HepG2 (cell line): Measurements from ENCODE around the gene LUC7L2. TPM values are rescaled to one million over a fixed set of nuclear protein-coding genes. Genes with fewer than 3 reads are reported as not detected.
"Not testable (repeated sequence)": the region's sequence is repeated elsewhere in the genome, so short reads cannot be mapped to it uniquely, and the experiment has no call there.

Source experiments
- ATAC-seq: fragments of 200-7000 bp; cut with Tn5 transposase; 3 replicates; pipeline ENCODE4 v1.9.1; 2020; ENCODE audit warnings: mild to moderate bottlenecking, moderate library complexity
- BruUV-seq: library from RNA; stranded (reverse); fragments of 400-500 nt; replicated peaks from 2 replicates; lab custom pipeline; 2021; lab: Mats Ljungman, UMichigan
- CTCF ChIA-PET: fragments of 300-600 bp; formaldehyde crosslinking; extraction: SDS; loops from one replicate; lab custom pipeline; 2021; ENCODE audit warnings: low total read pairs, inconsistent platforms, low intra/inter-chr PET ratio; lab: Yijun Ruan, JAX
- POLR2A ChIA-PET: fragments of 350-600 bp; sonication (Branson Sonifier 250); formaldehyde crosslinking; loops from one replicate; lab custom pipeline; 2020; ENCODE audit warnings: antibody characterized with exemption, inconsistent platforms; lab: Yijun Ruan, JAX
- DNase-seq: peaks from one replicate; pipeline ENCODE4 v3.0.0-alpha.2; 2015; ENCODE audit warnings: low spot score
- FAIRE-seq: peaks from 3 replicates; lab custom pipeline; 2011; peaks lifted over from hg19 to GRCh38; lab: Jason Lieb, UNC
- H2AFZ ChIP-seq: one replicate; pipeline ENCODE4 v1.6.1; 2011; ENCODE audit warnings: low read length, inconsistent platforms
- H3K27ac ChIP-seq: fragments of 300-600 bp; 3 replicates; pipeline ENCODE4 v1.8.0; 2011; ENCODE audit warnings: mixed run types, mild to moderate bottlenecking, mixed read lengths, low read length, inconsistent platforms; ENCODE audit not compliant: insufficient read depth; ENCODE audit errors: extremely low read length
- H3K27me3 ChIP-seq, 2 experiments: fragments of 200-600 bp in 1 of 2; 2 replicates in 1 of 2; 3 replicates in 1 of 2; pipeline versions ENCODE4 v1.6.0 to v1.8.0; 2011; ENCODE audit warnings: low read length in 2 of 2, mild to moderate bottlenecking in 2 of 2, moderate library complexity in 2 of 2, inconsistent platforms in 1 of 2; ENCODE audit not compliant: insufficient read depth in 2 of 2, control insufficient read depth in 1 of 2
- H3K36me3 ChIP-seq, 2 experiments: fragments of 200-600 bp in 1 of 2; replicated peaks in 1 of 2; 2 replicates in 1 of 2; 3 replicates in 1 of 2; pipeline versions ENCODE4 v1.5.1 to v1.8.0; 2011; ENCODE audit warnings: low read length in 2 of 2, inconsistent platforms in 1 of 2; ENCODE audit not compliant: insufficient read depth in 2 of 2, control insufficient read depth in 1 of 2
- H3K4me1 ChIP-seq: 2 replicates; pipeline ENCODE4 v1.5.1; 2012; ENCODE audit warnings: low read length, inconsistent platforms; ENCODE audit not compliant: insufficient read depth
- H3K4me2 ChIP-seq: 2 replicates; pipeline ENCODE4 v1.6.0; 2011; ENCODE audit warnings: low read depth, low read length, inconsistent platforms
- H3K4me3 ChIP-seq, 3 experiments: fragments of 200-600 bp in 1 of 3; sonication (generic), shearing (Covaris generic) in 1 of 3; replicated peaks in 1 of 3; 2 replicates each; pipeline ENCODE4 v1.5.1; 2011 to 2016; ENCODE audit warnings: low read length in 3 of 3, inconsistent platforms in 2 of 3, low read depth in 2 of 3, mild to moderate bottlenecking in 2 of 3, control low read depth in 1 of 3, mixed read lengths in 1 of 3; ENCODE audit not compliant: insufficient read depth in 1 of 3
- H3K79me2 ChIP-seq: one replicate; pipeline ENCODE4 v1.6.1; 2011; ENCODE audit warnings: low read length, inconsistent platforms; ENCODE audit not compliant: insufficient read depth
- H3K9ac ChIP-seq: 2 replicates; pipeline ENCODE4 v1.6.0; 2011; ENCODE audit warnings: mild to moderate bottlenecking, low read depth, low read length, inconsistent platforms; ENCODE audit not compliant: insufficient read depth
- H3K9me3 ChIP-seq: 2 replicates; pipeline ENCODE4 v1.5.1; 2012; ENCODE audit warnings: mild to moderate bottlenecking, low read length
- H4K20me1 ChIP-seq: 2 replicates; pipeline ENCODE4 v1.6.0; 2011; ENCODE audit warnings: inconsistent platforms, mild to moderate bottlenecking, low read length, moderate library complexity; ENCODE audit not compliant: insufficient read depth
- ZFP82 ChIP-seq: sonication (generic); formaldehyde crosslinking; IDR thresholded peaks from 2 replicates; pipeline ENCODE4 v1.5.1; 2020; ENCODE audit warnings: mild to moderate bottlenecking, missing genetic modification reagents, borderline replicate concordance
- ZNF121 ChIP-seq: sonication (generic); formaldehyde crosslinking; IDR thresholded peaks from 2 replicates; pipeline ENCODE4 v1.5.0; 2020; ENCODE audit warnings: mild to moderate bottlenecking, missing genetic modification reagents
- ZNF263 ChIP-seq: sonication (generic); formaldehyde crosslinking; IDR thresholded peaks from 2 replicates; pipeline ENCODE4 v1.4.0; 2020; ENCODE audit warnings: missing genetic modification reagents
- WGBS: methylation state at CpG from one replicate; pipeline ENCODE4 v1.1.6; 2017; ENCODE audit warnings: low lambda C conversion rate; 5-methylcytosine and 5-hydroxymethylcytosine counted together
- in situ Hi-C: cut with HindIII; loops from 2 replicates; pipeline ENCODE4 v1.10.0; 2017; ENCODE audit warnings: low pct_unique_long_range_greater_than_20kb; ENCODE audit not compliant: extremely low pct_ligation_motif_present
- intact Hi-C: fragments of 100-400 bp; cut with micrococcal nuclease; formaldehyde crosslinking; loops from one replicate; pipeline ENCODE4 v1.10.0; 2022; ENCODE audit not compliant: unreplicated experiment
- polyA plus RNA-seq, 8 experiments: library from polyadenylated mRNA; depleted of rRNA in 3 of 8; stranded (reverse) in 7 of 8; unstranded in 1 of 8; fragments of >200 nt; fragmentation: Illumina TruSeq in 4 of 8; extraction: Trizol in 4 of 8; gene quantifications; 2 replicates each; pipeline versions ENCODE4 v1.2.1 to v1.2.3, GENCODE V29; 2011 to 2016; ENCODE audit warnings: low read depth in 4 of 8, missing spikeins in 1 of 8, mixed read lengths in 1 of 8; ENCODE audit not compliant: insufficient read depth in 1 of 8
- total RNA-seq, 5 experiments: library from RNA; depleted of rRNA; stranded (reverse); fragments of >200 nt; fragmentation: Illumina TruSeq; extraction: Trizol; gene quantifications; 2 replicates each; pipeline ENCODE4 v1.2.3, GENCODE V29; 2016; ENCODE audit warnings: low read depth in 1 of 5
- TF ChIP-seq, protein P1 (sequence below): sonication (generic); formaldehyde crosslinking; IDR thresholded peaks from 2 replicates; pipeline ENCODE4 v1.4.0; 2020; ENCODE audit warnings: missing genetic modification reagents

LUC7L2 gene
- total and polyA plus RNA-seq, 2 of the 13 experiments (the other 11 are each of a cell fraction or from before 2014, with no cell fraction given) = 17.9 to 50.7 TPM

DNA sequence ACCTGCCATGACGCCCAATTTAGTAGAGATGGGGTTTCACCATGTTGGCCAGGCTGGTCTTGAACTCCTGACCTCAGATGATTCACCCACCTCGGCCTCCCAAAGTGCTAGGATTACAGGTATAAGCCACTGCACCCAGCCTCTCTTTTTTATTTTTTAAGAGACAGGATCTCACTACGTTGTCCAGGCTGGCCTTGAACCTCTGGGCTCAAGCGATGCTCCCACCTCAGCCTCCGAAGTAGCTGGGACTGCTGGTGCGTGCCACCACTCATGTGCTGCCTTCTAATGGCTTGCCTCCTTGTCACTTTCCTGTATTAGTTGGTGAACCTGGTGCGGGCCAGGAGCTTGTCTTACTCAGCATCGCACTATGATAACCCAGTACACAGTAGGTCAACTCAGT is 96.8 kb downstream of the LUC7L2 start:
- no peak for DNase-seq
- POLR2A ChIA-PET = no interaction called here
- H3K9ac ChIP-seq = no peak overlapping the region
- BruUV-seq = no TSS peak
- H3K36me3 ChIP-seq = no peaks in the 10 kb centered on the region
- no peaks in the 10 kb centered on the region for H3K79me2 ChIP-seq
- intact Hi-C loops = no loop called here
- no peak overlapping the region for H2AFZ ChIP-seq
- peaks cover 17% of the 10 kb centered on the region for H3K4me1 ChIP-seq
- FAIRE-seq = no peak
- 0 out of 2 replicates have a peak, but pooled peaks have one; percentile 38 for TF ChIP-seq ZNF121 (CRISPR knock-in tag)
- TF ChIP-seq, protein P1, sequence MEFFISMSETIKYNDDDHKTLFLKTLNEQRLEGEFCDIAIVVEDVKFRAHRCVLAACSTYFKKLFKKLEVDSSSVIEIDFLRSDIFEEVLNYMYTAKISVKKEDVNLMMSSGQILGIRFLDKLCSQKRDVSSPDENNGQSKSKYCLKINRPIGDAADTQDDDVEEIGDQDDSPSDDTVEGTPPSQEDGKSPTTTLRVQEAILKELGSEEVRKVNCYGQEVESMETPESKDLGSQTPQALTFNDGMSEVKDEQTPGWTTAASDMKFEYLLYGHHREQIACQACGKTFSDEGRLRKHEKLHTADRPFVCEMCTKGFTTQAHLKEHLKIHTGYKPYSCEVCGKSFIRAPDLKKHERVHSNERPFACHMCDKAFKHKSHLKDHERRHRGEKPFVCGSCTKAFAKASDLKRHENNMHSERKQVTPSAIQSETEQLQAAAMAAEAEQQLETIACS = no peak
- TF ChIP-seq, all 625 proteins: peak for 1
- H3K4me3 ChIP-seq = no peak overlapping the region
- no peak for ATAC-seq
- H3K27me3 ChIP-seq = peaks cover 2 to 11% of the 10 kb centered on the region in 2 experiments; a peak in 3 of 5 replicates
- H4K20me1 ChIP-seq = no peaks in the 10 kb centered on the region
- 62% methylated on average over 8 of the region's 8 CpGs for WGBS
- in situ Hi-C loops = no loop called here
- H3K9me3 ChIP-seq = no peaks in the 10 kb centered on the region
- no peak overlapping the region for H3K4me2 ChIP-seq
- CTCF ChIA-PET = no interaction called here
- no peak overlapping the region for H3K27ac ChIP-seq

DNA sequence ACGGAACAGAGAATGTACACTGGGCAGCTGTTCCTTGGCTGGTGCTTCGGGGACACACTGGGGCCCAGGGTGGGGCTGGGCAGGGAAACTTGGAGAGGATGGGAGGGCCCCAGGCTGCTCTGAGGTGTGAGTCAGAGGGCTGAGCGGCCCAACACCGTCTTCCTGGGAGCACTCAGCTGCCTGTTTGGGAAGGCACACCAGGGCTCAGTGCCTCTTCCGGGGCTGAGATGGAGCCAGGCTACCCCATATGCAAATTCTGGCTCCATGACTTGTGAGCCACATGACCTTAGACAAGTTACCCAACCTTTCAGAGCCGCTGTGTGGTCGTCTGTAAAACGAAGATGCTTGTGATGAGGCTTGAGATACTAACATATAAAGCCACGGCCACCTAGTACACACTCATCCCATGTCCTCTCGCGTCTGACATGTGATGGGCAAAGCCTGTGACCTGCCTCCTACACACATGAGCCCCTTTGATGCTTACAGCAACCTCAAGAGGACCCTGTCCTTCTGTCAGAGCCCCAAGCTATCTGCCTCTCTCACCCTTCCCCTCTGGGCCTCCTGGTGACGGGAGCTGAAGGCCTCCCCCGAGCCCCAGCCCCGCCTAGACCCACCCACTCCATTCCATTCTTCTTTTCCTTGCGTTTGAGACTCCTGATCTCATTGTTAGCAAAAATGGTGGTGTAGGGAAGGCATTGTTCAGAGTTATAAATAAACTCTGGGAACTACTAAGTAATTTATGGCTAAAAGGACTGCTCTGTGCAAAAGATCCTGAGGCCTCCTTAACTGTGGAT is 97.7 kb downstream of the LUC7L2 start:
- no peaks in the 10 kb centered on the region for H3K9me3 ChIP-seq
- no TSS peak for BruUV-seq
- POLR2A ChIA-PET = no interaction called here
- H3K4me2 ChIP-seq = no peak overlapping the region
- CTCF ChIA-PET = no interaction called here
- H3K4me3 ChIP-seq = no peak overlapping the region
- WGBS = 34% methylated on average over 8 of the region's 15 CpGs
- TF ChIP-seq ZNF263 (CRISPR knock-in tag) (0 out of 2 replicates have a peak, but pooled peaks have one; percentile 57), ZFP82 (CRISPR knock-in tag) (no peak)
- TF ChIP-seq, all 625 proteins: peak for 1
- Histone ChIP-seq H4K20me1 (no peaks in the 10 kb centered on the region), H3K36me3 (no peaks in the 10 kb centered on the region), H3K9ac (no peak overlapping the region), H2AFZ (no peak overlapping the region), H3K27ac (no peak overlapping the region), H3K27me3 (peaks cover 2 to 17% of the 10 kb centered on the region in 2 experiments; a peak in 4 of 5 replicates), H3K4me1 (peaks cover 17% of the 10 kb centered on the region), H3K79me2 (no peaks in the 10 kb centered on the region)
- ATAC-seq (peak; percentile 38), FAIRE-seq (no peak), DNase-seq (no peak)
- in situ Hi-C loops = no loop called here
- intact Hi-C loops = no loop called here

DNA sequence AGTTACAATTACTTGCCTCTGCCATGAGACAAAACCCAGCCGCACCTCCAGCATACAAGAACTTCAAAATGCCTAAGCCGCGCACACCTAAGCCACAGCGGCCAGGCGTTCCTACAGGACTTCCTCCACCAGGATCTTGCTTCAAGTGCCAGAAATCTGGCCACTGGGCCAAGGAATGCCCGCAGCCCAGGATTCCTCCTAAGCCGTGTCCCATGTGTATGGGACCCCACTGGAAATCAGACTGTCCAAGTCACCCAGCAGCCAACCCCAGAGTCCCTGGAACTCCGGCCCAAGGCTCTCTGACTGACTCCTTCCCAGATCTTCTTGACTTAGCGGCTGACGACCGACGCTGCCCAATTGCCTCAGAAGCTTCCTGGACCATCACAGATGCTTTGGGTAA is 103.7 kb downstream of the LUC7L2 start:
- H3K79me2 ChIP-seq, intact Hi-C loops, CTCF ChIA-PET, H3K9me3 ChIP-seq, H3K4me2 ChIP-seq, POLR2A ChIA-PET, DNase-seq, H3K27ac ChIP-seq, H3K36me3 ChIP-seq, in situ Hi-C loops, ATAC-seq, H4K20me1 ChIP-seq, H3K4me3 ChIP-seq, H3K9ac ChIP-seq, BruUV-seq, H2AFZ ChIP-seq, FAIRE-seq: not testable (repeated sequence)
- H3K27me3 ChIP-seq = peaks cover 0 to 15% of the 10 kb centered on the region in 2 experiments; a peak in 3 of 5 replicates
- H3K4me1 ChIP-seq = peaks cover 15% of the 10 kb centered on the region; the same call in 1 of the 2 replicates
- WGBS = 92% methylated on average over 10 of the region's 12 CpGs
